ENCODE results near the gene FGF1. TPM values are rescaled to one million over a fixed set of nuclear protein-coding genes. Genes with fewer than 3 reads are reported as not detected.

The FGF1 gene
- total and polyA plus RNA-seq, 2 donors (not counting 1 experiment from before 2014, with no cell fraction given) = not detected

- H4K20me1 ChIP-seq (ENCODE audit: control insufficient read depth, insufficient read depth, low read length, poor library complexity, severe bottlenecking) = no peaks in the 10 kb centered on the region
- no peaks in the 10 kb centered on the region for H3K36me3 ChIP-seq (replicated peaks in 1 of 2; ENCODE audit: control extremely low read depth in 1 of 2, control insufficient read depth in 1 of 2, extremely low read depth in 1 of 2, insufficient read depth in 2 of 2, low read length in 1 of 2)
- H2AFZ ChIP-seq (ENCODE audit: insufficient read depth, low read depth, low read length, poor library complexity, severe bottlenecking) = no peak overlapping the region
- Mint-ChIP-seq H3K27ac (no peak overlapping the region), H3K27me3 (peaks cover 42% of the 10 kb centered on the region), H3K4me3 (no peak overlapping the region), H3K9me3 (ENCODE audit: insufficient read depth) (no peaks in the 10 kb centered on the region), H3K4me1 (no peaks in the 10 kb centered on the region)
- no peak overlapping the region for H3K27ac ChIP-seq (ENCODE audit: low read length in 2 of 2)
- DNase-seq (no peak), ATAC-seq (ENCODE audit: low read depth) (no peak)
- POLR2A ChIA-PET = no interaction called here
- H3K9ac ChIP-seq (ENCODE audit: low read length) = no peak overlapping the region
- no peaks in the 10 kb centered on the region for H3K79me2 ChIP-seq (ENCODE audit: control insufficient read depth, insufficient read depth, low read length)
- CTCF ChIA-PET = interaction anchor here (0.7 to 1.2 kb wide), 2 partner anchors 13 to 1200 kb away, joined by 3 to 4 read pairs; partner anchors contain the start of gene PCDHGB5
- H3K4me2 ChIP-seq (replicated peaks; ENCODE audit: low read depth, low read length, poor library complexity, severe bottlenecking) = no peak overlapping the region
- peaks cover 0 to 4% (median 0%) of the 10 kb centered on the region in 3 donors for H3K9me3 ChIP-seq (ENCODE audit: control extremely low read depth in 1 of 3, control insufficient read depth in 2 of 3, insufficient read depth in 1 of 3, low read length in 2 of 3)
- H3K4me1 ChIP-seq (ENCODE audit: control insufficient read depth in 2 of 2, insufficient read depth in 2 of 2, low read length in 2 of 2) = no peaks in the 10 kb centered on the region
- intact Hi-C loops (cut with micrococcal nuclease) = no loop called here
- H3K27me3 ChIP-seq (replicated peaks in 1 of 4; ENCODE audit: control extremely low read depth in 1 of 4, control insufficient read depth in 3 of 4, insufficient read depth in 4 of 4, low read length in 3 of 4) = peaks cover 0 to 17% (median 1%) of the 10 kb centered on the region in 4 experiments
- no peak overlapping the region for H3K4me3 ChIP-seq (ENCODE audit: control extremely low read depth in 1 of 5, extremely low read depth in 1 of 5, insufficient read depth in 1 of 5, low read depth in 2 of 5, low read length in 4 of 5)
- no peak for TF ChIP-seq CTCF (IDR thresholded peaks at IDR 0.05)
- TF ChIP-seq EZH2 (IDR thresholded peaks at IDR 0.05; ENCODE audit: borderline replicate concordance, insufficient read depth, low read depth, low read length, poor library complexity, severe bottlenecking) = no peak
Observed at GRCh38 chr5:142598338-142598700, 87.6 kb downstream of the FGF1 start.

GRCh38 chr5:142597546-142598337 lies 88.1 kb downstream of the FGF1 start:
- Histone ChIP-seq H3K4me1 (ENCODE audit: control insufficient read depth in 2 of 2, insufficient read depth in 2 of 2, low read length in 2 of 2) (no peaks in the 10 kb centered on the region), H3K79me2 (ENCODE audit: control insufficient read depth, insufficient read depth, low read length) (no peaks in the 10 kb centered on the region), H3K27me3 (replicated peaks in 1 of 4; ENCODE audit: control extremely low read depth in 1 of 4, control insufficient read depth in 3 of 4, insufficient read depth in 4 of 4, low read length in 3 of 4) (peaks cover 0 to 17% (median 1%) of the 10 kb centered on the region in 4 experiments), H3K9me3 (ENCODE audit: control extremely low read depth in 1 of 3, control insufficient read depth in 2 of 3, insufficient read depth in 1 of 3, low read length in 2 of 3) (peaks cover 0 to 4% (median 0%) of the 10 kb centered on the region in 3 donors), H3K27ac (ENCODE audit: low read length in 2 of 2) (no peak overlapping the region), H3K9ac (ENCODE audit: low read length) (no peak overlapping the region), H3K4me3 (ENCODE audit: control extremely low read depth in 1 of 5, extremely low read depth in 1 of 5, insufficient read depth in 1 of 5, low read depth in 2 of 5, low read length in 4 of 5) (no peak overlapping the region), H3K4me2 (replicated peaks; ENCODE audit: low read depth, low read length, poor library complexity, severe bottlenecking) (no peak overlapping the region), H2AFZ (ENCODE audit: insufficient read depth, low read depth, low read length, poor library complexity, severe bottlenecking) (no peak overlapping the region), H3K36me3 (replicated peaks in 1 of 2; ENCODE audit: control extremely low read depth in 1 of 2, control insufficient read depth in 1 of 2, extremely low read depth in 1 of 2, insufficient read depth in 2 of 2, low read length in 1 of 2) (no peaks in the 10 kb centered on the region), H4K20me1 (ENCODE audit: control insufficient read depth, insufficient read depth, low read length, poor library complexity, severe bottlenecking) (no peaks in the 10 kb centered on the region)
- no peak overlapping the region for H3K4me3 Mint-ChIP-seq
- ATAC-seq (ENCODE audit: low read depth) = no peak
- no peaks in the 10 kb centered on the region for H3K9me3 Mint-ChIP-seq (ENCODE audit: insufficient read depth)
- intact Hi-C loops (cut with micrococcal nuclease) = no loop called here
- ChIA-PET POLR2A (no interaction called here), CTCF (no interaction called here)
- no peaks in the 10 kb centered on the region for H3K4me1 Mint-ChIP-seq
- DNase-seq = no peak
- 33% methylated on average over 1 of the region's 6 CpGs for WGBS (ENCODE audit: insufficient coverage)
- H3K27me3 Mint-ChIP-seq = peaks cover 41% of the 10 kb centered on the region
- H3K27ac Mint-ChIP-seq = no peak overlapping the region
- TF ChIP-seq CTCF (IDR thresholded peaks at IDR 0.05) = no peak
- TF ChIP-seq EZH2 (IDR thresholded peaks at IDR 0.05; ENCODE audit: borderline replicate concordance, insufficient read depth, low read depth, low read length, poor library complexity, severe bottlenecking) = no peak
